Retinal pigment epithelial cell (primary cell): ENCODE data around the gene ARHGAP26.

Experiments
- DNase-seq: peaks from one replicate; pipeline ENCODE4 v3.0.0-alpha.2; 2010; ENCODE audit warnings: low read depth
- H3K4me3 ChIP-seq: 2 replicates; pipeline ENCODE4 v1.5.1; 2011; ENCODE audit warnings: mild to moderate bottlenecking, low read length, control low read depth, moderate library complexity
- TF ChIP-seq, protein P1 (sequence below): conservative IDR thresholded peaks from 2 replicates; pipeline ENCODE4 v1.5.1; 2011; ENCODE audit warnings: low read depth, low read length, control low read depth, inconsistent platforms

The ARHGAP26 gene

DNA sequence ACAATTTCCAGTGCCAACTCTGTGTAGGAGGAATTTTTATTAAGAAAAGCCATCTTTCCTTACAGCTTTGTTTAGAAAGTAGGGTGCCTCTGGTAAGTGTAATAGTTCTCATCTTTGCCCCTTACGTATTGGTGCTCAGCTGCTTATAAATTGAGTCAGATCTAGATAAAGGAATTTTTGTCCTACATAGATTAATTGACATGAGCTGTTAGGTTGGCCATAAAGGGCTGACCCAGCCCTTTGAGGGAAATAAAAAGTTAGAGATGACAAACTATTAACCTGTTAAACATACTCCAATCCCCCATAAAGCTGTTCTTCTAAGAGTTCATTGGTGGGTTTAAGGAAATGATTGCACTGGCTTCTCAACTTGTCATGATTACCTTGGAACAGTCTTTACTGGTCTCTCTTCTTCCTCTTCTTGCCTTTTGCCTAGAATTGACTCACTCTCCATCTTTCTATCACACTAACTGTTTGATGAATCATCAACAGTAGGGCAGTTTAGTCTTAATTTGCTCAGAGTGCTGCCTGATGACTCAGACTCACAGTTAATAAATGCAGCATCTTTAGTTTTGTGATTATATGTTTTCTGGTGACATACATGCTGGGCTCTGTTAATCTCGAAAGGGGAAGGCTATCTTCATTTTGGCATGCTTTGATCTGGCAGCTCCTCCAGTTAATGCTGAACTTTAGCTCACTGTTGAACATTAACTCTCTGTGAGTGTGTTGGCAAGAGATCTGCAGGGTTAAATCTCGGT, 51.7 kb downstream of the ARHGAP26 start:
- peak; percentile 62 for DNase-seq
- TF ChIP-seq, protein P1, sequence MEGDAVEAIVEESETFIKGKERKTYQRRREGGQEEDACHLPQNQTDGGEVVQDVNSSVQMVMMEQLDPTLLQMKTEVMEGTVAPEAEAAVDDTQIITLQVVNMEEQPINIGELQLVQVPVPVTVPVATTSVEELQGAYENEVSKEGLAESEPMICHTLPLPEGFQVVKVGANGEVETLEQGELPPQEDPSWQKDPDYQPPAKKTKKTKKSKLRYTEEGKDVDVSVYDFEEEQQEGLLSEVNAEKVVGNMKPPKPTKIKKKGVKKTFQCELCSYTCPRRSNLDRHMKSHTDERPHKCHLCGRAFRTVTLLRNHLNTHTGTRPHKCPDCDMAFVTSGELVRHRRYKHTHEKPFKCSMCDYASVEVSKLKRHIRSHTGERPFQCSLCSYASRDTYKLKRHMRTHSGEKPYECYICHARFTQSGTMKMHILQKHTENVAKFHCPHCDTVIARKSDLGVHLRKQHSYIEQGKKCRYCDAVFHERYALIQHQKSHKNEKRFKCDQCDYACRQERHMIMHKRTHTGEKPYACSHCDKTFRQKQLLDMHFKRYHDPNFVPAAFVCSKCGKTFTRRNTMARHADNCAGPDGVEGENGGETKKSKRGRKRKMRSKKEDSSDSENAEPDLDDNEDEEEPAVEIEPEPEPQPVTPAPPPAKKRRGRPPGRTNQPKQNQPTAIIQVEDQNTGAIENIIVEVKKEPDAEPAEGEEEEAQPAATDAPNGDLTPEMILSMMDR, result no peak
- no peak overlapping the region for H3K4me3 ChIP-seq

DNA sequence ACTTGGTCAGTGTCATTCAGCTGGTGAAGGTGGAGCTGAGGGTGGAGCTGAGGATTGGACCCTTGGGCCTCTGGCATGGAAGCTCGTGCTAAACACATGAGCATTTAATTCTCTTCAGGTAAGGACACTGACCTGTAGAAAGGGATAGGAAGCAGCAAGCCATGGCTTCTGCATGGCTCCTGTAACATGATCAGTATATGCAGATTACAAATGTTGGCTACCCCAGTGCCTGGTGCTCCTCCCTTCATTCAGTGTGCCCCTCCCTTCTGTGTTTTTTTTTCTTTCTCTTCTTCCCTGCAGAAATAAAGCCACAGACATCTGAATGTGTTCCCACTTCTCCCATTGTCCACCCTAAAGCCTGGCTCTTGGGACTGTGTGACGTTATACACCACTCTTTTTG, 52.9 kb downstream of the ARHGAP26 start:
- H3K4me3 ChIP-seq, result no peak overlapping the region
- no peak for DNase-seq
- TF ChIP-seq, protein P1, result no peak

DNA sequence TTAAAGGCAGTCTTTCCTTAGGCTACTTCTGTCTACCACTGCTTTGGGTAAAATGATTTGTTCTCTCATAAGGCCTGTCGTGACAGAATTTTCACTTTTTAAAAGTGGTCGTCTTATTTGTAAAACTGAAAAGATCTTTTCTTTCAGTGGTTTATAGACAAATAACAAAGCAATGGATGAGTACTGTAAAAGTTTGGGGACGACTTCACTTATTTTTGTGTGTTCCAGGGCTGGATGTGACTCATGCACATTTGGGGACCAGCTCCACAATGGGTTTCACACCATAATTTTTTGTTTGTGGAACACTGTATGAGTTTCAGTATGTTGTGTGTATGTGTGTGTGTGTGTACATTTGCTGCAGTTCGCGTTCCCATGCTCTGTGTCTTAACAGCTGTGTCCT, 53.6 kb downstream of the ARHGAP26 start:
- TF ChIP-seq, protein P1, result no peak
- DNase-seq, result no peak

DNA sequence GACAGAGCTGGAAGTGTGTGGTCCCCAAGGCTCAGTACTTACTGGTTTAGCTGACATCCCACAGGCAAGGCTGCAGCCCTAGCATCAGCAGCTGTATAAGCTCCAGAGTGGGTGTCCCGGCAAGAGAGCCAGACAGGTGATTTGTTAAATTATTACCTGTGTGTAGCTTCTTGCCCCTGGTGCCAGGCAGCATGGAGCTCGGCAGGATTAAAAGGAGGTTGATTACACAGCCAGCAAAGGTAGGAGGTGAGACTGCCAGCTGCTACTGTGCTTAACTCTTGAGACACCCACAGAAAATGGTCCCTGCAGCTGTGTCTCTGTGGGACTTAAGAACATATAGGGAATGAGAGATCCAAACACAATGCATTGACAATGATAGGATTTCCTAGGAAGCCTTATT, 54.2 kb downstream of the ARHGAP26 start:
- H3K4me3 ChIP-seq, result no peak overlapping the region
- TF ChIP-seq, protein P1, result no peak
- DNase-seq, result no peak

More for the DNA sequence above, 53.6 kb downstream of the ARHGAP26 start:
- no peak overlapping the region for H3K4me3 ChIP-seq

DNA sequence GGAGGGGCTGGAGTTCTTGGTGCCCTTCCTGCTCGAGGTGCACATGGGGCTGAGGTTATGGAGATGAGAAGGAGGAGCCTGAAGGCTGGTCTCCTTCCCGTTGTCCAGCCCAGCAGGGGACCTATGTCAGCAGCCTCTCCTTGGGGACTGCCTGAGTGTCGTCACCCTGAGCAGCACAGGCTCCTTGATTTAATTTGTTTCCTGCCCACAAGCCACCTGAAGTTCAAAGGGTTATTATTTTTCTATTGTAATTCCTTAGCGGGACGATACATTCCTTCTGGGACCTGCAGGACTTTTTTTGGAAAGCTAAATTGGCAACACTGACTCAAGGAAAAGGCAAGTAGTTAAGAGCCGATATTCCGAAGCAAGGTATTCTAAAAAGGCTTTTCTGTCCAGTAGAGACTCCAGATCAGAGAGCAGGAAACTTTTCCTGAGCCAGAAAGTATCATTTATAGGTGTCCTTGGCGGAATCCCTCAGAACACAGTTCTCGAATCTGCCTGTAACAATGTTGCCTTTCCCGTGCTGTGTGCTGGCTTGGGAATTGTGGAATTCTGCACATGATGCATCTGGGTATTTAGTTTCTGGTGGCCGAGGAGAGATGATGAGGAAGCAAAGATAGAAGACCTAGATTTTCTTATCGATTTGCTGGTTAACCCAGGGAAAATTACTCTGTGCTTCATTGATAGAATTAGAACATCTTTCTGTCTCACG, 55.4 kb downstream of the ARHGAP26 start:
- TF ChIP-seq, protein P1, result no peak
- H3K4me3 ChIP-seq, result no peak overlapping the region
- no peak for DNase-seq

DNA sequence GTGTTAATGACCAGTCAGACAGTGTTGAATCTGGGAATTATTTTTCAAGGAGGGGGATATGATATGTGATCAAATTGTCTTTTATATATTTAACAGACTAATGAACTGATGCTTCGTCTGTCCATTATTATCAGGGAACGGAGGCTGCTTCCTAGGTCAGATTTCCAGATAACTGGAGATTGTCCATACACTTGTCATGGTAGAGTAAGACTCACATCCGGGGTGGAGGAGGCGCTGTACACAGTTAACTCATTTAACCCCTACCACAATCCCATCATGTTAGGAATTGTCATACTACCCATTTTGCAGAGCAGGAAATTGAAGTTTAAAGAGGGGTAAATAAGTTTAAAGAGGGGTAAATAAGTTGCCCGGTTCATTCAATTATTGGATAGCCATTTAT, 55.9 kb downstream of the ARHGAP26 start:
- TF ChIP-seq, protein P1, result no peak
- no peak overlapping the region for H3K4me3 ChIP-seq
- no peak for DNase-seq
